ENCODE measurements around the gene LYRM2. TPM values are rescaled to one million over a fixed set of nuclear protein-coding genes. Genes with fewer than 3 reads are reported as not detected.
"Not testable (repeated sequence)": the region's sequence is repeated elsewhere in the genome, so short reads cannot be mapped to it uniquely, and the experiment has no call there.

The LYRM2 gene
- total RNA-seq, 1 donor from 2014 or later, result 15.1 TPM

GRCh38 chr6:89644864-89645263 is 6.3 kb upstream of the LYRM2 start:
- DNase-seq, result no peak

GRCh38 chr6:89643406-89643805 is 4.9 kb upstream of the LYRM2 start:
- no peak for DNase-seq

DNA sequence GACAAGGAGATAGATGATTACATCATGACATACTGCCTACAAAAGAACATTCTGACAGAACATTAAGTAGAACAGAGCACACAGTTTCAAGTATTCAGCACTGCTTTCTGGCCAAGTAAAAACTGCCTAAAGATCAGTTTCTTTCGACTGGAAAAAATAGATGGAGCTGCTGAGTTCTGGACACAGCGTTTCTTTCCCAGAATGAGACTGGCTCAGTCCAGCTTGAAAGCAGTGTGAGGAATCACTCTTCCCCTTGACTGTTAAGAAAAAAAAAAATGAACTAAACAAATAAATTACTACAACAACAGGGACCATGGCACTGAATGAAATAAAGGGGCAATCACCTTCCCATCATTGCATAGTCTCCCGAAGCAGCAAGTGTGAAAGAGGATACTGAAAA is 4.4 kb upstream of the LYRM2 start:
- DNase-seq, result no peak

DNA sequence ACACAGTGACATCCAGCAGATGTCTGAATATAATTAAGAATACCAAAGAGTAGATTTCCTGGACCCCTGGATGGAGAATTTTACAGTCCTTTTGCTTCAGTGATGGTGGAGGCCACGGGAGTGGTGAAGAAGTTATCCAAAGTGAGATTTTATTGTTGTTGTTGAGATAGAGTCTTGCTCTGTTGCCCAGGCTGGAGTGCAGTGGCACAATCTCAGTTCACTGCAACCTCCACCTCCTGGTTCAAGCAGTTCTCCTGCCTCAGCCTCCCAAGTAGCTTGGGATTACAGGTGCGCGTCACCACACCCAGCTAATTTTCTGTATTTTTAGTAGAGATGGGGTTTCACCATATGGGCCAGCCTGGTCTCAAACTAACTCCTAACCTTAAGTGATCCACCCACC is 3.0 kb upstream of the LYRM2 start:
- not testable (repeated sequence) for DNase-seq

DNA sequence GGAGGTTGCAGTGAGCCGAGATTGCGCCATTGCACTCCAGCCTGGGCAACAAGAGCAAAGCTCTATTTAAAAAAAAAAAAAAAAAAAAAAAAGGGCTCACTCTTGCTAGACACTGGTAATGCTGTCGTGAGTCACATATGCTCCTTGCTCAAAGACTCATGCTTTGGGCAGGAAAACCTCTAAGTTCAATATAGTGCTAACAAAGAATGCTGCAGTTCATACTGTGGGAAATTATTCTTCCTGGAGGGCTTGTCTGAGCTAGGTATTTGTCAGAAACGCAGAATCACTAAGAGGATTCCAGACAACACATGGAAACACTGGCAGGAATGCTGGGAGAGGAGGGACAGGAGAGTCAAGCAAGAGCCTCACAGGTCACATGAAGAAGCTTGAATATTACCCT is 2.3 kb upstream of the LYRM2 start:
- DNase-seq, result no peak

DNA sequence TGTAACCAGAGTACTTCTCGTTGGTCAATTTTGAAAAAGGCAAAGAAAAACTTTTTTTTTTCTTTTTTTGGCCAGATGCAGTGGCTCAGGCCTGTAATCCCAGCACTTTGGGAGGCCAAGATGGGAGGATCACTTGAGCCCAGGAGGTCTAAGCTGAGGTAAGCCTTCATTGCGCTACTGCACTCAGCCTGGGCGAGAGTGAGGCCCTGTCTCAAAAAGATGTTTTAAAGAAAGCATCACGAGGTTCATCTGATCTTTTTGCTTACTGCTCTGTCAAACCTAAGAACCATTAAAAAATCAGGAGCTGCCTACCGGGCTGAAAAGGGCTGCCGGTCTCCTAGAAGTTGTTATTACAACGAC is 607 bp downstream of the LYRM2 start:
- DNase-seq, result no peak

DNA sequence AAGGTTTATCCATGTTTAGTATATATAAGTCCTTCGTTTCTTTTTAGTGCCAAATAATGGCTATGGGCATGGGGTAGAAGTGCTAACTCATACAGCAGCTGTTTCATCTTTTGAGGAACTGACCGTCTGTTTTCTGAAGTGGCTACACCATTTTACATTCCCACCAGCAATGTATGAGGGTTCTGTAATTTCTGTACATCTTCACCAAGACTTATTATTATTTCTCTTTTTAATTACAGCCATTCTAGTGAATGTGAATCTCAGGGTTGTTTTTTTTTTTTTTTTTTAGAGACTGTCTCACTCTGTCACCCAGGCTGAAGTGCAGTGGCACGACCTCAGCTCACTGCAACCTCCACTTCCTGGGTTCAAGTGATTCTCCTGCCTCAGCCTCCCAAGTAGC is 2.1 kb downstream of the LYRM2 start:
- not testable (repeated sequence) for DNase-seq

GRCh38 chr6:89630488-89630887 is 8.1 kb downstream of the LYRM2 start:
- no peak for DNase-seq

DNA sequence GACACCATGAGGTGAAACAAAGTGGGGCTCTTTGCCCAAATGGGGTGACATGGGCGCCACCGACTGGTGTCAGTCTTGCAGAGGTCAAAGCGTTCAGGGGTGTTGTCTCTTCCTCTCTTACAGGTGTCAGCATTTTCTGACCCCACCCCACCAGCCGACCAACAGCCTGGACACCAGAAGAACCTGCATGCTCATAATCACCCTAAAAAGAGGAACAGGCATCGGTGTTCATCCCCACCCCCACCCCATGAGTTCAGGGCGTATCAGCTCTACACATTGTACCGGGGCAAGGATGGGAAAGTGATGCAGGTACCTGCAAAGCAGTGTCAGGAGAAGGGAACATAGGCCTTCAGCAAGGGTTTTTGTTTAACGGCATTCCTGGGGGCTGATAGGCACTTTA is 14.8 kb downstream of the LYRM2 start:
- DNase-seq, result no peak

DNA sequence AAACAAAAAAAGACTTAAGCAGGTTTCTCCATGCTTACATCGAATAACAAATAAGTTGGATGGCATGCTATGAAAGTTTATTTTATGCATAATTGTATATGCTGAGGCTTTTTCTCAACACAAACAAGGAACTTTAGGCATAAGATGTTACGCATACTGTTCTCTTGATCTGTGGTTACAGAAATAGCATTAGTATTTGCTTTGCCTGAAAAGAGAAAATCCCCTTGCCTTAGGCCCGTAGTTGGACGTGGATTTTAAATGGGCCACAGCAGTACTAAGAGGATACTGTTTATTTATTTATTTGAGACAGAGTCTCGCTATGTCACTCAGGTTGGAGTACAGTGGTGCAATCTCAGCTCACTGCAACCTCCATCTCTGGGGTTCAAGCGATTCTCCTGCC is 19.0 kb downstream of the LYRM2 start:
- no peak for DNase-seq

GRCh38 chr6:89618026-89618425 is 20.5 kb downstream of the LYRM2 start:
- DNase-seq, result no peak

GRCh38 chr6:89616531-89616930 is 22.0 kb downstream of the LYRM2 start:
- DNase-seq, result no peak

DNA sequence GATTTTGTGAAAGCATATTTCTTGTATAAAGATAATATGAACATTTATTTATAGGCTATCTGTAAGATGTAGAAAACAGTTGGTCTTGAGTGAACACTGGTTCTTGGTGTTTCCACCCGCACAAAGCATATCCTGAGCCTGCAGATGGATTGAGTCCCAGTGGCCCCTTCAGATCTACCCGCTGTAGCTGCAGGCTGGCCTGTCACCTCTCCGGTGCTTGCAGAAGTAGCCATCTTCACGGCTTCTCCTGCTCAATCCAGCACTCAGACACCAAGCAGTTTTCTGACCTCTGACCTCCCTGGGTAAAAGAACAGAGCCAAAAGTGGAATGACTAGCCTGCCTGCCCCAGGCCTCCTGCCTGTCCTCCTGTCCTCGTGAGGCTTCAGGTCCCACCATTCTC is 22.7 kb downstream of the LYRM2 start:
- DNase-seq, result no peak

DNA sequence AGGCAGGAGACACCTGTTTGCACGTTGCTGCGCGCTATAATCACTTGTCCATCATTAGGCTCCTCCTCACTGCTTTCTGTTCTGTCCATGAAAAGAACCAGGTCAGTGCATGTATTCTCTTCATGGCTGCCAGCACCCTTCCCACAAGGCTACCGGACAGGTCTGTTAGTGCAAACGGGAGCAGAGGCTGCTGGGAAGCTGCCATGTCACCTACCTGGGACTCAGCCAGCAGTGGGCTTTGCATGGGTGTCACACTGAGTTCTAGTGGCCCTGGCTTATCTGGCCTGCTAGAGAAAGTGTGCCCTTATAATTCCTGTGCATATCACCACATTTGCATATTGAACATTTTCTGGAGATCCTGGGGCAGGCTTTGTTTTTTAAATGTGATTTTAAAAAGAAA is 24.8 kb downstream of the LYRM2 start:
- no peak for DNase-seq

GRCh38 chr6:89612121-89612520 is 26.4 kb downstream of the LYRM2 start:
- no peak for DNase-seq

DNA sequence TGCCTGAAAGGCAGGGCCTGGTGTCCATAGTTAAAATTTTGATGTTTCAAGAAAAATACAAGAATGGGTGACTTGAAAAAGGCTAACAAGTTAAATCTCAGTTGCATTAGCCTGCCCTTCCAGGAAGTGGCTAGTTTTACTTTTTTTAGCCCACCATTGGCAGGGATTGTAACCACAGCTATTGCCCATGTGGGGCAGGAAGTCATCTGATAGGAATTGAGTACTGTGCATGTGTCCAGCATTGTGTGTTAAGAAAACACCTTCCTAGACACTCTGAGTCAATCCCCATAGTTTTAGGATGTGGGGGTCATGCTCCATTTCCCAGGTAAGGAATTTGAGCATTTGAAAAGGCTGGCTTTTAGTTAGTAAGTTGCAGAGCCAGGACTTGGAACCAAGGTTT is 26.9 kb downstream of the LYRM2 start:
- no peak for DNase-seq

DNA sequence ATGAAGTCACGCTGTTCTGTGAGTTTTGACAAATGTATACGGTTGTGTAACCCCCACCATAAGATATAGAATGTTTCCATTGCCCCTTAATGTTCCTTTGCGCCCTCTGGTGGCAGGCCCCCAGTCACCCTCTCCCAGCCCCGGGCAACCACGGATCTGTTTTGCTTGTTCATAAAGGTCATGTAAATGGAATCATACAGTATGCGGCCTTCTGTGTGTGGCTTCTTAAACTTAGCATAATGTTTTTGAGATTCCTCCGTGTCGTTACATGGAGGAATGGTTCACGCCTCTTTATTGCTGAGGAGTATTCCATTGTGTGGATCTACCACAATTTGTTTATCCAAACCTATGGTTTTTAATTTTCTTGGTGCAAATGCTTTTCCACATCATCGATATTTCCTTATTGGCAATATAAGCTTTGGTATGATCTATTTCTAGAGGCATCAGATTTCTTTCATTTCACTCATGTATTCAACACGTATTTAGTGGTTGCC is 28.4 kb downstream of the LYRM2 start:
- DNase-seq, result no peak

DNA sequence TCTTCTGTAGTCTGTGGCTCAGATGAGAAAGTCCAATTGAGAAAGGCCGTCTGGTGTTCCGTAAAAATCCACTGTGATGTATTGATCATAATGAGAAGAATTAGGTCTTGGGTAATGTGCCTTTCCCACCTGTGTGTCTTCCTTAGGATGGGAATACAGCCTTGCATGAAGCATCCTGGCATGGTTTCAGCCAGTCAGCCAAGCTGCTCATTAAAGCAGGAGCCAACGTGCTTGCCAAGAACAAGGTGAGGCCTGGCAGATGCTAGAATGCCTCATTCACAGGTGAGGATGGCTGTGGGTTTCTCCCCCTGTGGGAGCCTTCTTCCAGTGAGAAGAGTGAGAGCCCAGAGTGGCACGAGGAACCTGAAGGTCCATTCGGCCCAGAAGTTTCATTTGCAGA is 32.7 kb downstream of the LYRM2 start:
- DNase-seq, result no peak

GRCh38 chr6:89604653-89605052 is 33.9 kb downstream of the LYRM2 start:
- no peak for DNase-seq

- DNase-seq, result no peak
These were observed 36.4 kb downstream of the LYRM2 start for GRCh38 chr6:89602166-89602565.

GRCh38 chr6:89599727-89600126 is 38.8 kb downstream of the LYRM2 start:
- DNase-seq, result no peak

DNA sequence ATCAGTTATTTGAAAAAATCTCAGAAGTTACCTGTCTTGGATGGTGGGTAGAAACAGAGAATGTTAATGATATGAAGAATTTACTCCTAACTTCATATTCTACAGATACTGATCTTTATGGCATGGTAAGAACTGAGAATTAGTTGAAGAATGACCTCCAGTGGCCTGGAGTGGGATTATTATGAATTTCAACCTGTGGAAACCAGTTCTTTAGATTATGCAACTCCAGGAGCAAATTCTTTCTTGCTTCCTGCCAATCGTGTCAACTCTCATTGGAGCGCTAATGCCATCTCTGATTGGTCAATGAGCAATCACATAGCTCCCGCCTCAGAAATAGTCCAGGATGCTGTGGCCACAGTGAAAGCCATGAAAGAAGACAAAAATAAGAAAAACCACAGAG is 40.6 kb downstream of the LYRM2 start:
- no peak for DNase-seq

GRCh38 chr6:89597372-89597771 is 41.2 kb downstream of the LYRM2 start:
- DNase-seq, result no peak

- no peak for DNase-seq
These were observed 42.1 kb downstream of the LYRM2 start for GRCh38 chr6:89596484-89596883.

GRCh38 chr6:89596056-89596455 is 42.5 kb downstream of the LYRM2 start:
- DNase-seq, result no peak

GRCh38 chr6:89591745-89592144 is 46.8 kb downstream of the LYRM2 start:
- no peak for DNase-seq
